ENCODE data around the gene CSGALNACT2.

Gene CSGALNACT2

DNA sequence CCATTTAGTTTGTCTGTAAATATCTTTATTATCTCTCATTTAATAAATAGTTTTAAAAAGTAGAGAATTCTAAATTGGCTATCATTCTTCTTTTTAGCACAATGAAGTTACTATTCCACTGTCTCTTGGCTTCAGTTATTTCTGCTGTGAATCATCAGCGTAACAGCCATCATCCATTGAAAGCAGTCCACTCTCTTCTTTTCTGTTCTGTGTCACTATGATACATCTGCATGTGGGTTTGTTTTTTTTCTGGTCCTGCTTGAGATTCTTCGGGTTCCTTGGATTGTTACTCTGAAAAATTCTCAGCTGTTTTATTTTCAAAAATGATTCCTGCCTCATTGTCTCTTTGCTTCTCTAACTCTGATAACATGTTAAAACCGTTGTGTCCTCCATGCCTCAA is 52.5 kb downstream of the CSGALNACT2 start:
- no peak for DNase-seq

DNA sequence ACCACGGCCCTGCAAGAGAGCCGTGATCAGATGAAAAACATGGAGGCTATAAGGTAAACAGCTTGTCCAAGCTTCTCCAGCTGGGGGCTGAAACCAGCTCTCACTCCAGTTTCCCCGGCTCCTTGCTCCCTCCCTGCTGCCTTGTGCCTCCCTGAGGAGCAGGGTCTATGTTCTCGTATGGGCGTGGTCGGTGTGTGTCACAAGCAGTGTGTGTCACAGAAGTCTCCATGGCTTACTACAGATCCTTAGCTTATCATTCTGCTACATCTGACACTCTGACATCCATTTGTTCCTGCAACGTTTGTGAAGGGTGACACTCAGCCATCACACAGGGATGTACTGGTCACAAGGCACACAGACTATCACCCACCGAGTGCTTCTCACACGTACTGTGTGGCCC is 54.6 kb downstream of the CSGALNACT2 start:
- no peak for DNase-seq

DNA sequence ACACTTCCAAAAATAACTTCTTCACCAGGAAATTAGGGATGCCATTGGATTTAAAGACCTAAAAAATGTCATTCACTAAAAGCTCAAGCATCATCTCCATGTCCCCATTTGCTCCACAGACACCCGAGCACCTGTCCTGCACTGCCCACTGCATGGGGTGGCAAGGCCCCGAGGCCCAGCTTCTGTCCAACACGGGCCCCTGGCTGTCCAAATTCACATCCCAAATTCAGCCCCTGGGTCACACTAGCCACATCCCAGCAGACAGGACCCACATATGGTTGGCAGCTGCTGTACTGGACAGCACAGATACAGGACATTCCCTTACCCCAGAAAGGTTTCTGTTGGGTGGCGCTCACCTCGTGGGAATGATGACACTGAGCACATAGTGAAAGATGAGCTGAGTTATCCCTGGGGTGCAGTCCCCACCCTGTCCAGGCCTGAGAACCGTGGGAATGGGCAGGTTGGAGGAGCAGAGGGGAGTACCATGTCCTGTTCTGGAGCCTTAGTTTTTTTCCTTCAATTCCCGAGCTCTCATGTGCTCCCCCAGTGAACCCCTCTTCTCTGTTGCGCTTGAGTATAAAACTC is 55.3 kb downstream of the CSGALNACT2 start:
- DNase-seq, result no peak

DNA sequence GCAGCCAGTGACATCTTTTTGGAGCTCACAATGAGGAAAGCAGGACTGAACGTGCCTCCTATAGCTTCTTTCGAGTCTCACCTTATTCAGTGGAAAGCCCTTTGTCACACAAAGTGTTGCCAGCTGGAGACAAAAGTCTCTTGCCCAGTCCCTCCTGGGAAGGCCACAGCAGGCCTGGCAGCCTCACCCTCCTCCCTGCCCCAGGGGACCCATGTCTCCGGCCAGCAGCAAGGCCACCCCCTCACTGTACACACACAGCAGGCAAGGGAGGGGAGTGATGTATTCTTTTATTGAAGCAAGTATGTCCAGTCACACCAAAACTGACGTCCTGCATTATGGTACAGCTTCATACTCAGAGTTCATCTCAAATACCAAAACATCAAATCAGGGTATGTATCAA is 56.0 kb downstream of the CSGALNACT2 start:
- DNase-seq, result no peak

DNA sequence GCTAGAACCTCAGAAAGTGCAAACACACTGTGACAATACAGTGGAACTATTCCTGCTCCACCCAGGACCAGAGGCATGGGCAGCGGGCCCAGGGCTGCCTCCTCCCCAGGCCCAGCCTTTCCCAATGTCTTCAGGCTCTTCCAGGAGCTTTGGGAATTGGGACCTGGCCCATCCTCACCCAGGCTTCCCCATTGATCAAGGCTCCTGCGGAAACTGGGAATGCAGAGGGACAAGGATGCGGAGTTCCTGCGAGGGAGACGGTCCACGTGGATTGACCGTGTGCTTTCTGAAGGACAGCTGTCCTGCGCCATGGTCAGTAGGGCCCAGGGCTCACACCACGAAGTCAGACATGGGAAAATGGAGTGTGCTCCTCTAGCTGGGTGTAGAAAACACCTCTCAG is 56.6 kb downstream of the CSGALNACT2 start:
- DNase-seq, result no peak

DNA sequence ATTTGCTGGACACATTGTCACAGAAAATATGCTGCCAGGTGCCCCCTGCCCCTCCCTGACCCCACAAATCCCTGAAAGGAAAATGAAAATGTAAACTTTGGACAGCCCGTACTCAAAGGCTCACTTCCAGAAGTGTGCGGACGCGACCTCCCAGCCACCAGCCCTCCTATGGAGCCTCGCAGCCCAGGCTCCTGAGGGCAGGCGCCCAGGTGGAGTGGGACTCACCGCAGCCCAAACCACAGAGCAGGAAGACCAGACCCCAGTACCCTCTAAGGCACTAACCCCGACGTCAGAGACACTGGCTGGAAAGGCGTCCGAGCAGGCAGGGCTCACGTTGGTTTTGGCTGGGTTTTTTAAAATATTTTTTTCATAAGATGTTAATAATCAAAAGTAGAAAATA is 57.3 kb downstream of the CSGALNACT2 start:
- no peak for DNase-seq

DNA sequence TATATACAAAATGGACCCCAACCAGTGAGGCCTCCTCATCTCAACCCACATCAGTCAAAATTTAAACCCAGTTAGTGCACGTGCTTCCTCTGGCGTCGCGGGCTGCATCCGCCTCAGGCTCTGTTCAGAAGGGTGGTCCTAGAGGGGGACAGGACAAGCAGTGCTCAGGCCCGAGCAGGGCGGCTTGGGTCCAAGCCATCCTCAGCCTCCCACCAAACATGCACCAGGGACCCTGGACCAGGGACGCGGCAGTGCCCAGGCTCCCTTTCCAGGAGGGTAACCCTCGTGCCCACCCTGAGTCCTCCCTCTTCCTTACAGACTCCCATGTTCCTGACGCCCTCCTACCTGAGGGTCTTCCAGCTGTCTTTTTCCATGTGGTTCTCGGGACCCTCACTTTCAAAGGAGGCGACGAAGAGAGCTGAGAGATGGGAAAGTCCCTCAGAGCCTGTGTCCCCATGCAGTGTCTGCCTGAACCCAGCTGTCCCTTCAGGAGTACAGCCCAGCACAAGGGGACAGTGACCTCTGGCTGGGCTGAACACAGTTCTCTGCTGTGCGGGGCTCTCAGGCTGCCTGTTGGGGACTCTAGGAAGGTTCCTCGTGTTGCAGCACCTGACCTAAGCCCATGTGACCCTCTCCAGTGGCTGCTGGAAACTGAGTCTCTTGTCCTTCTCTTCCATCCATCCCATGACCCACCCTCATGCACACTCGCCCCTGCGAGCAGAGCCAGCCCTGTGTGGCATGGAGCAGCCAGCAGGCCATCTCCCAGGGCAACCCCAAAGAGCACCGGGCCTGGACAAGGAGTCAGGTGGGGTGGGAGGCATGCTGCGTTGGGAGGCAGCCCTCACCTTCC is 58.1 kb downstream of the CSGALNACT2 start:
- DNase-seq, result no peak

DNA sequence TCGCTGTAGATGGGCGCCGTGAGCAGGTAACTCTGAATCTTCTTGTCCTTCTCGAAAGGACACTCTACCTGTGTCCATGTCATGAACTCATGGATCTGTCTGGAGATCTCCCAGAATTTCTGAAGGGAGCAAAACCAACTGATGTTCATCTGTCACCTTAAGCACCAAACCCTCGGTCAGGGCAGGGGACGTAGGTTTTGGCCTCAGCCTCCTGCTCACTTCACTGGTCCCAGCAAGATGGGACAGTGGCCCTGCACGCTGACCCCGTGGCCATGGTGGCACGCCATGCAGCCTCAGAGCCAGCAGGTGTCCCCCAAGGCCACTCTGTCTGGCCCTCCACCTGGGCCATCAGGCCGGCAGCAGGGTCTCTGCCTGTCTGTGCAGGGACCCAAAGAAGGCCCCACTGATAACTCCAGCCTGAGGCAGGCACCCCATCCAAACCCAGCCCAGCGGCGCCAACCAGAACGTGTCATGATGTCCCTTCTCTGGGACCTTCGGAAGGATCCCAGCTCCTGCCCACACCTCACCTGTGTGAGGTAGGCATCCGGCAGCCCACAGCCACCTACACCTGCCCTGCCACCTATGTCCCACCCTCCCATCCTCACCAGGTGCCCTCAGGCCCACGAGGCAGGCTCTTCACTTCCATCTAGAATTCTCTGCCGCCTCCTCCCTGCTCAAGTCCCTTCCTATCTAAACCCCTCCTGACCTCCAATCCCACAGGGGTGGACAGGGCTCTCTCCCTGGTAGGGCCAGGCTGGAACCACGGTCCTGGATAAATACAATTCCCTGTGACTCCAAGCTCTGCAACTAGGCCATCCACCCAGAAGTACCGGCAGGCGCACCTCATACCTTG is 59.0 kb downstream of the CSGALNACT2 start:
- DNase-seq, result no peak

DNA sequence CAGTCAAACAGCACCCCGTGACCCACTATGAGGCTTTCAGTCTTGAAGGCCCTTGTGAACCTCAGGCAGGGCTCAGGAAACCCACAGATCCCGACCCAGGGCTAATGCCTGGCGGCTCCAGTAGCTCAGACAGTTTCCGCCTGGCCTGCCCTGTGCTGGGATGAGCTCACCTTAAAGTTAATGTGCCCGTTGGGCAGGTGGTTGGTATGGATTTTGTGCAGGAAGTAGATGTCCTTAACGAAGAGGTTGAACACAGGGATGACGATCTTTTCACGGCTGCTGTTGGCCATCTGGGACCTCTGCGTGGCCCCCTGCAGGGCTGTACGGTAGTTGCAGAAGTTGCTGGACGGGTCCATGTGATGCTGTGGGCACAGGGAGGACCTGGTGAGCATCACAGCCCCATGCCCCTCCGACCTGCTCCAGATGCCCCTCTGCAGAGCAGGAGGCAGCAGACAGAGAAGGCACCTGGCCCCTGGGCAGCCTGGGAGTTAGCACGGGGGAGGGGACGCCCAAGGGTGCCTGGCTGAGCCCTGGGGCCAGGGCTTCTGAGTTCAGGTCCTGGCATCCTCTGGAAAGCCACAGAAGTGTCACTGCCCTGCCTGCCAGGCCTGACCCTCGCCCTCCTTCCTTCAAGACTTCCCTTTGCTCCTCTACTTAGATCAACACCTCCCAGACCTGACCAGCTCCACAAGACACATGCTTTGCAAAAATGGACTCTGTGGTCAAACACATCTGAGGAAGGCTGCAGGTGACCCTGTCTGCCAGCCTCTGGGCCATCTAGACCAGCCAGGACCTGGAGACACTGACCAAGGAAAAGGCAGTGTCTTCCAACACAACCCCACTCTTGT is 59.8 kb downstream of the CSGALNACT2 start:
- DNase-seq, result no peak

DNA sequence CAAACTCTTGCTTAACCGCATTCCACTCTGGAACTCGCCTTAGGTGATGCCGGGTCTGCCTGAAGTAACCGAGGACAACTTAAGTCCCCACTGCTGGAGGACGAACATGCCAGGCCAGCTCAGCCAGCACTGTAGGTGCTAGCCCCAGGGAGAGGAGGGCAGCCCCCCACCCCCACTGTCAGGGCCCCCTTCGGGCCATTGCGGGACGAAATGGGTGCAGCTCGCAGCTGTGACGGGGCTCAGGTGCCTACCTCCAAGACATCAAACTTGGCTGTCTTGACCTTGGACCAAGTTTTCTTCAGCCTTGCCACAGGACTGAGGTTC is 60.4 kb downstream of the CSGALNACT2 start:
- no peak for DNase-seq

DNA sequence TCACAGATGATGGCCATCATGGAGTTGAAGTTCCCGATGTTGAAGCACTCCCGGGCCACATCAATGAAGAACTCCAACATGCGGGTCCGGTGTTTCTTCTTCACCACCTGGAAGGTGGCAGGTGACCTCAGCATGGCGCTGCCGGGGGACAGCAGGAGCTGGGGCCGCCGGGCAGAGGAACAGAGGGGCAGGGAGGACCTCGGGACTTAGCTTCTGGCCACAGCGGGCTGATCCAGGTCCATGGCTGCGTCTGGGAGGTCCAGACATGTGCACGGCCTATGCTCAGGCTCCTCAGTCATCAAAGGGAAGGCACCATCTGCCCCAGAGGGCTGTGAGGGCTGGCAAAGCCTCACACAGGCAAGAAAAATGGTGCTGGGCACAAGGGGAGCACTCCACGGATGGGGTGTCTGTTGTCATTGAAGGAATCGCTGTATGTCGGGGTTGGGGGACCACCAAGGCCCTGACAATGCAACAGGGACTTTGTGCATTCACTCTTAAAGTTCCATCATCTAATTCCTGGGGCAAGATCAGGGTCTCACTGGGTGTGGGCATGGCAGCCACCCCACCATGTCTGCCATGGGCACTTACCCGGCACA is 60.9 kb downstream of the CSGALNACT2 start:
- DNase-seq, result no peak

DNA sequence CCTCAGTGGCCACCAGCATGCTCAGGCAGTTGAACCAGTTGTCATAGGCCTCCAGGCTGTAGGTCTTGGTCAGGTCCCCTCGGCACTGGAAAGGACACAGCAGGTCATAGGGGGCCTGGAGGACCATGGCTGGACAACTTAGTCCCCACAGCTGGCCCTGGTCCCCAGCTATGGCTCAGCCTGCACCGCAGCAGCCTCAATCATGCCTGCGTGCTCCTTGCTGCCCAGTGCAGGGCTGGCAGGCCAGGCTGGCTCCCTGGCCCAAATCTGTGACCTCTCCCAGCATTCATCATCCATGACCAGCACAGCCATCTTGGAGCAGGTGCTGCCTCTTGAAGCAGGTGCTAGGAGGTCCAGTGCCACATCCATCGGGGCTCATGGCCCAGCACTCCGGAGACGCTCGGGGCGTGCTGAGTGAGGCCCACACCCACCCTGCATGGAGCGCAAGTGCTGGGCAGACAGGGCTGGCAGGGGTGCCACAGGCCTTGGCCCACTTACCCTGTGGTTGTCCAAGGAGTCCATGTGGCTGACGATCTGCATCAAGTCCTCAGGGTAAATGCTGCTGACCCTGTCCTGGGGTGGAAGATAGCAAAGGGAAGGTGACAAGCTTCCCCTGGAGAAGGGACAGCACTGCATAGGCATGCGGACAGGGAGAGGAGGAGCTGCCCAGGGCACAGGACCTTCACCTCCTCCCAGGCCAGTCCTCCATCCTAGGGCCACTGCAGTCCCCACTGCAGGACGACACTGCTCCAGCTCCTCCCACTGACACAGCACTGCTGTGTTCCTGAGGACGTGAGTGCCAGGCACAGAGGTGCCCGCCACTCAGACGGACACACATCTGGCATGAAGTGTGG is 61.7 kb downstream of the CSGALNACT2 start:
- no peak for DNase-seq

DNA sequence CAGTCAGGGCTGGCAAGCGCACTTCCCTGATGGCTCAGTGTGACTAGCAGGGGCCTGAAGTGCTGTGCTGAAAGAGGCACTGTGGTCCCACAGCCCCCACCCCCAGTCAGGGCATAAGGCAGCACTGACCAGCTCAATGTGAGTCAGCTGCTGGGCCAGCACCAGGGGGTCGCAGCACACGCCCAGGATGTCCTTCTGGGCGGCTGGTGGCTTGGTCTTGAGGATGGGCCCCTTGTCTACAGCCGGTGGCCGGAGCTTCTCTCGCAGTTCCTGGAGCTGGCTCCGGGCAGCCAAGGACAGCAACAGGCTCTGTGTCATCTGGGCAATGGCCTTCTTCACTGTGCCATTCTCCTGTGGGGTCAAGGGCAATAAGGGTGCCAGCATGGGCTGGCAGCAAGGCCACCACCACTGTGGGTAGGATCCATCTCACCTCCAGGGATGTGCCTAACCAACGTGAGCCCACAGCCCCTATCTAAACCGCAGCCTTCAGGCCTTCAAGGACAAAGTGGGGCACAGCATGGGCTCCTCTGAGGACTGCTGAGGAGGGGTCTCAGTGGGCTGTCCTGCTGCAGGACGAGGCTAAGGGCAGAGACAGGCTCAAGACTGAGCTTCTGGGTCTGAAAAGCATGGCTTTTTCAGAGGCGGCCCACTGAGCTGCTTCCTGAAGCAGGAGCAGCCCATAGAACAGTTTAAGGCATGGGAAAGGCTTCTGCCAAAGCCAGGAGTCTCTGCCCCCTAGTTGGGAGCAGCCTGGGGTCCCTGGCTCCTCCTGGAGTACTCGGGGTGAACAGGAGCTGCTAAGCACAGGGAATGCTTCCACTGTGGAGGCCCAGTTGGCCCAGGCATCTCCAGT is 62.5 kb downstream of the CSGALNACT2 start:
- no peak for DNase-seq

DNA sequence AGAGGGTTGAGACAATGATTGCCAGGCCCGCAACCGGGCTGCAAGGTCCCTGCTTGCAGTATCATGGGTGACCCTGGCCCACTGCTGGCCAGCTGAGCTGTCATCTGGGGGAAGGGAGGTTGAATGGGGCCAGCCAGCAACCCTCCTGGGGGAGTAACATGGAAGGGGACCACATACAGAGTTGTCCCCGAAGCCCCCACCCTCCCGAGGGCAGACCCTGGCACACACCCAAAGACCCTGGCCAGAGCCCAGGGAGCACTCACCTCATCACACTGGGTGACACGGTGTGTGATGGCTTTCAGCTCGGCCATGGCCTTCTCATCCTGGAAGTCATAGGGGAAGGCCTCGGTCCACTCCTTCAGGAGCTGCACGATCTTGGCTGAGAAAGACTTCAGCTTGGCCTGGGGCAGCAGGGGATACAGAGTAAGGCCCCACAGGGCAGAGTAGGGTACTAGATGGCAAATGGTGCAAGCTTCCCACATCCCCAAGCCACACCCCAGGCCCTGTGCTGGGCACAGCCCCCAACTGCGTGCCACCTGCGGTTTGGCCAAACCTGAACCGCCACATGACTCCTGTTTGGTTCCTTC is 63.4 kb downstream of the CSGALNACT2 start:
- DNase-seq, result no peak

DNA sequence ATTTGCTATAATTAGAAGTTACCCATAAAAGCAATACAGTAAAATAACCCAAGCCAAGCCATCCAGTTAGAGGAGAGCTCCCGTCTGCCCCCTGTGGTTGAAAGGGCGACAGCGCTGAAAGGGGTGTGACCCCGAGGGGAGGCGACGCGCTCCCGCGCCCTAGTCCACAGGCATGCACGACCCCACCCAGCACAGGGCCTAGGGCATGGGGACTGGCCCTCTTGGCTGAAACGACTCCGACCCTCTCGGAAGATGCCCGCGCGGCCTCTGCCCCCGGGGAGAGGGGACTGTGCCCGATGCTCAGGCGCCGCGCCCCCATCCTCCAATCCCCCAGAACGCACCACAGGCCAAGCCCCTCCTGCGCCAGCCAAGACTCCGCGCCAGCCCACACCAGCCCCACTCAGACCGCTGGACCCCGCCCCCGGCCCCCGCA is 64.0 kb downstream of the CSGALNACT2 start:
- DNase-seq, result no peak

DNA sequence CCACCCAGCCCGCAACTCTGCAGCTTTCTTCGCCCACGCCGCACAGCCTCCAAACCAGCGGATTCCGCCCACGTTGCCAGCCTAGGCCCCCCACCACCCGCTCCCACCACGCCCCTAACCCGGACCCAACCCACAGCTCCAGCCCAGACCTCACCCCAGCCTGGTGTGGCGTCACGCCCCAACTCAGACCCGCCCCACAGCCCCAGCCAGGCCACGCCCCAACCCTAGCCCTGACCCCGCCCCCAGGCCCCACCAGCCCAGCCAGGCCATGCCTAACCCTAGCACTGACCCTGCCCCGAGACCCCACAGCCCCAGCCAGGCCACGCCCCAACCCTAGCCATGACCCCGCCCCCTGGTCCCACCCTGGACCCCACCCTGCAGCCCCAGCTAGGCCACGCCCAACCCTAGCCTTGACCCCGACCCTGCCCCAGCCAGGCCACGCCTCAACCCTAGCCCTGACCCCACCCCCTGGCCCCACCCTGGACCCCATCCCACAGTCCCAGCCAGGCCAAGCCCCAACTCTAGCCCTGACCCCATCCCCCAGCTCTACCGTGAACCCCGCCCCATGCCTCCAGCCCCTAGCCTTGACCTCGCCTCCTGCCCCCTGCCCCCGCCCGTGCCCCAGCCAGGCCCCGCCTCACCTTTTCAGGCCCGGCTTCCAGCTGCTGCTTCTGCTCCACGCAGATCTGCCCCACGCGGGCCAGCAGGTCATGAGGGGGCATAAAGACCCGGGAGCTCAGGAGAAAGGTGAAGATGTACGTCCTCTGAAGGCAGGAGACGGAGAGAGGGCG is 64.6 kb downstream of the CSGALNACT2 start:
- no peak for DNase-seq

DNA sequence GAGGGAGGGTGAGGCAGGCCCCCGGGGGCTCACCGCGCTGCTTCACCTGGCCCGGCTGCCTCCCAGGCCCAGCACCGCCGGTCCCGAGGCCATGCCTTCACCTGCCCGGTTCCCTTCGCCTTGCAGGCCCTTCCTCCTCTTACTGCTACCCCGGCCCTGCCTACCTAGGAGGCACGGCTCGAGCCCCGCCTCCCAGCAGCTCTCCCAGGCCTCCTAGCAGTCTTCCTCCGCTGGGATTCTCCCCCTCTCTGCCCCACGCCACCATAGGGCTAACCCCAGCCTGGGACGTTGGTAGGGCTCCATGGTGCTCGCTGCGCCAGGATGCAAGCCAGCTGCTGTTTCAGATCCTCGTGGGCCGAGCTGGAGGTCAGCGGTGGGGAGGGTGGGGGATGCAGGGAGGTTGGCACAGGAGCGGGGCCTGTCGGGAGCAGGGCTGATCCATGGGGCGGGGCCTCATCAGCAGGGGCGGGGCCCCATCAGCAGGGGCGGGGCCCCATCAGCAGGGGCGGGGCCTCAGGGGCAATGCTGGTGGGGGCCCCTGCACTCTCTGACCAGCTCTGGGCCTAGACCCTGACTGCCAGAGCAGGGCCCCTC is 65.3 kb downstream of the CSGALNACT2 start:
- DNase-seq, result no peak

DNA sequence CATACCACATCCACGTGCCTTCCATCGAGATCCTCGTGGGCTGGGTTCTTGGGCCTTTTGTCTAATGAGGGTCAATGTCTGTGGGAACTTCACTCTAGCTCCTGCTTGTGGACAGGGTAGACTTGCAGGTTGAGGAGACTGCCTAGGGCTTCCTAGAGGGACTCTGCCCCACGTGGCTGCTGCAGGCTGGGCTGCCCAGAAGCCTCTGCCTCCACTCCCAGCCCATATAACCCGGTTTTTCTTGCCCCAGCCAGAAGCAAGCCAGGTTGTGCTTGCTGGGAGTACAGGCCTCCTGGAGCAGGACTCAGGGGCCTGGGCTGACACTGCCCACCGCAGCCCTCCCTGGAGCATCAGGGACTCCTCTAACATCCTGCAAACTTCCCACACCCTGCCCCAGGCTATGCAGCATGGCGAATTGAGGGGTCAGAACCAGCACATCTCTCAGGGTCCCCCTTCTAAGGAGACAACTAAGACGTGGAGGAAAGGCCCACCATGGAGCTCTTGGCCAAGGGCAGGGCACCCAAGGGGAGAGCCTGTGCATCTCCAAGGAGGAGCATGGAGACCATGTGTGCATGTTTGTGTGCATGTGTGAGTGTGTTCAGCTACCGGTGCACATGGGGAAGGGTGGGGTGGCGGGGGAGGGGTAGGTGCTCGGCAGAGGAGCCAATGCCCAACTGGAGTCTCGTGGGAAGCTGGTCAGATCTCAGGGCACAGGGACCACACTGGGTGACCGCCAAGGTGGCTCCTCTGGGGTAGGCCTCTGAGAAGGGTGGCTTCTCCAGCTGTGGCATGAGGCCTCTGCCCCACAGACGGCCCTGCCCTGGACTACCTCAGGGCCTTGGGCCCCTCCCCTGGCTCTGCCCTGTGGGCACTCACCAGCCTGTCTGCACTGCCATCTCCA is 66.0 kb downstream of the CSGALNACT2 start:
- no peak for DNase-seq

Data from NCI-H524 treated with DMSO at 0.1 percent for 48 hours (cell line).